ENCODE measurements around the gene HYOU1. TPM values are rescaled to one million over a fixed set of nuclear protein-coding genes. Genes with fewer than 3 reads are reported as not detected.
A peak's percentile ranks its signal among the peaks of the same experiment; 100 is the strongest.
"Not testable (repeated sequence)": the region's sequence is repeated elsewhere in the genome, so short reads cannot be mapped to it uniquely, and the experiment has no call there.

Gene HYOU1, protein sequence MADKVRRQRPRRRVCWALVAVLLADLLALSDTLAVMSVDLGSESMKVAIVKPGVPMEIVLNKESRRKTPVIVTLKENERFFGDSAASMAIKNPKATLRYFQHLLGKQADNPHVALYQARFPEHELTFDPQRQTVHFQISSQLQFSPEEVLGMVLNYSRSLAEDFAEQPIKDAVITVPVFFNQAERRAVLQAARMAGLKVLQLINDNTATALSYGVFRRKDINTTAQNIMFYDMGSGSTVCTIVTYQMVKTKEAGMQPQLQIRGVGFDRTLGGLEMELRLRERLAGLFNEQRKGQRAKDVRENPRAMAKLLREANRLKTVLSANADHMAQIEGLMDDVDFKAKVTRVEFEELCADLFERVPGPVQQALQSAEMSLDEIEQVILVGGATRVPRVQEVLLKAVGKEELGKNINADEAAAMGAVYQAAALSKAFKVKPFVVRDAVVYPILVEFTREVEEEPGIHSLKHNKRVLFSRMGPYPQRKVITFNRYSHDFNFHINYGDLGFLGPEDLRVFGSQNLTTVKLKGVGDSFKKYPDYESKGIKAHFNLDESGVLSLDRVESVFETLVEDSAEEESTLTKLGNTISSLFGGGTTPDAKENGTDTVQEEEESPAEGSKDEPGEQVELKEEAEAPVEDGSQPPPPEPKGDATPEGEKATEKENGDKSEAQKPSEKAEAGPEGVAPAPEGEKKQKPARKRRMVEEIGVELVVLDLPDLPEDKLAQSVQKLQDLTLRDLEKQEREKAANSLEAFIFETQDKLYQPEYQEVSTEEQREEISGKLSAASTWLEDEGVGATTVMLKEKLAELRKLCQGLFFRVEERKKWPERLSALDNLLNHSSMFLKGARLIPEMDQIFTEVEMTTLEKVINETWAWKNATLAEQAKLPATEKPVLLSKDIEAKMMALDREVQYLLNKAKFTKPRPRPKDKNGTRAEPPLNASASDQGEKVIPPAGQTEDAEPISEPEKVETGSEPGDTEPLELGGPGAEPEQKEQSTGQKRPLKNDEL
- 144 and 195 TPM in 2 replicates for total RNA-seq

DNA sequence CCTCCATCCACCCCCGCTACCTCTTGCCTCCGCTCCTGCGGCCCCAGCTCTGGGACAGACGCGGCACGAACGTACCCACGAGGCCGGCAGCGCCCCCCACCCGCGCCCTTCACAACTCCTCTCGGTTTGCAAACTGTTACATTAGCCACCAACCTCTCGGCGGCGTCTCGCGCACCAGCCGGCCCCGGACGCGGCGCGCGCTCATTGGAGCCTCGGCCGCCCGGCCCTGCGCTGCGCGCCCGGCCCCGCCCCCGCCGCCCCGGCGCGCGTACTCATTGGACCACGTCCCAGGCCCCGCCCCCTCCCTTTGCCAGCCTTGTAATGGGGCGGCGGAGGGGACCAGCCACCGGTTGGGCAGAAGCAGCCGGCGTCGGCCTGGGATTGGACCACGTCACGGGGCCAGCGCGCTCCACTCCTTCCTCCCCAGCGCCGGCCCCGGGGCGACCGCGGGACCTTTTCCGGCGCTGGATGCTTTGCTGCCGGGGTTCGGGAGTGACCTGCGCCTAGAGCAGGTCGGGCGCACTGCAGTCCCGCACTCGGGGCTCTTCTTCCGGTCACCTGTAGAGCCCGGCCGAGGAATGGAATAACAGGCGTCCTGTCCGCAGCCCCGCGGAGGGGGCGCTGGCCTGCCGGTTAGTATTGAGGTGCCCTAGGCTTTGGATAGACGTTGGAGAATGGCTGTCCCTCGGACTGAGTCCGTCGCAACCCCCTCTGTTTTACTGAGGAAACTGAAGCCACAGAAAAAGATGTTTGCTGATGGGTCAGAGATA is at the start of gene HYOU1:
Gene HYOU1, minus strand, starts transcription at position 206 of the 770 bp plus-strand sequence. CDS start 1,045 bp downstream, outside the sequence.
- DNase-seq (ENCODE audit: extremely low read depth, low read depth, low spot score) = no peak

DNA sequence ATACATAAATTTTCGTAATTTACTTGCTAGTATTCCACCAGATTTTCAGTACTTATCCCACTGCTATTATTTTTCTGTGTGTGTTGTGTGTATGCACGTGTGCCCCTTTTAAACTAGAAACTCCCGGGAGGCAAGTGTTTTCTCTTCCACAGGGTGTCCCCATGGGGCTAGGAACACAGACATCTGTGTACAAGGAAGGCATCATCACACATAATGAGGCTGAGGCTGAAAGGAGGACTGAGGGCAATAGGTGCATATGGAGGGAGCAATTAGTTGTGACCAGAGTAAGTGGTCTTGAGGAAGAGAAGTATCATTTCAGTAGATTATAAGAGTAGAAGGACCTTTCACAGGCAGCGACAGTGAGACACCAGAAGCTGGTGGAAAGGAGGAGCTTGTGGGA is 46.8 kb upstream of the HYOU1 start:
- no peak for DNase-seq (ENCODE audit: extremely low read depth, low read depth, low spot score)

DNA sequence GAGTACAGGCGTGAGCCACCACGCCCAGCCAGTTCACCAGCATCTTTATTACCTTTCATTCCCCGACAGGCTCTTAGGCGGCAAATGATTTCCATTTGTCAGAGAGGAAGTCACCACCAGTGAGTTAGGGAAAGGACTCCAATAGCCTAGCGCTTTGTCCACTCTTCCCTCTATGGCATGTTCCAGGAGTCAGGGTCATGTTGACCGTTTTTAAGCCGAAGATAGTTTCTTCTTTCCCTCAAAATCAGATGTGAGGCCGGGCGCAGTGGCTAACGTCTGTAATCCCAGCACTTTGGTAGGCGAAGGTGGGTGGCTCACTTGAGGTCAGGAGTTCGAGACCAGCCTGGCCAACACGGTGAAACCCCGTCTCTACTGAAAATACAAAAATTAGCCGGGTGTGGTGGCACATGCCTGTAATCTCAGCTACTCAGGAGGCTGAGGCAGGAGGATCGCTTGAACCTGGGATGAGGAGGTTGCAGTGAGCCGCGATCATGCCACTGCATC is 46.2 kb upstream of the HYOU1 start:
- DNase-seq (ENCODE audit: extremely low read depth, low read depth, low spot score) = not testable (repeated sequence)

DNA sequence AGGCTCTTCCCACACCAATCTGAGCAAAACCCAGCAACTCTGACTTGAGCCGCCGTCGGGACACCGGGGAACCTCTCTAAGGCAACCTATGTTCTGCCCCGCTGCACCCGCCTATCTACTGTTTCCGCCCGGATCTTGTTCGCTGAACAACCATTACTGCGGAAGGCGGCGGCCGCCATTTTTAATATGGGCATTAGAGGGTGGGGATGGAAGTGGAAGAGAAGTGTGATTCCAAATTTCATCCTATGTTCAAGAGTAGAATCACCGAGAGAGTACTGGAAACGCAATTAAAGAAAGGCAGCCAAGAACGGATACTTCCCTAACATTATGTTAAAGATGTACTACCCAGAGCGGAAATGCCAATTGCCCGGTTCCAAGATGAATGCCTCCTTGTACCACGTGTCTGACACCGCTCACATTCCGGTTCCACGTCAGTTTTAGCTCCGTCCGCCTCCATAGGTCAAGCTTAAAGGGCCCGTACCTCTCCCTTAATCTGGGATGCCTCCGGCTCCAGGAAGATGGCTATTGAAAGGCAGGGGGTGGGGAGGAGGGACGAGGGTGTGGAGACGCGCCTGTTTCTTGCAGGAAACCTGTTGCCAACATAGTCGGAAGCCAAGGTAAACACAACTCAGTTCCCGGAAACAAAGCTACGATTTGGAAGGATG is 44.9 kb upstream of the HYOU1 start, which contains the start of gene DPAGT1:
Gene DPAGT1, minus strand, starts transcription at position 95 of the 665 bp plus-strand sequence. CDS start 198 bp downstream, outside the sequence.
- DNase-seq (ENCODE audit: extremely low read depth, low read depth, low spot score) = peak; percentile 82

DNA sequence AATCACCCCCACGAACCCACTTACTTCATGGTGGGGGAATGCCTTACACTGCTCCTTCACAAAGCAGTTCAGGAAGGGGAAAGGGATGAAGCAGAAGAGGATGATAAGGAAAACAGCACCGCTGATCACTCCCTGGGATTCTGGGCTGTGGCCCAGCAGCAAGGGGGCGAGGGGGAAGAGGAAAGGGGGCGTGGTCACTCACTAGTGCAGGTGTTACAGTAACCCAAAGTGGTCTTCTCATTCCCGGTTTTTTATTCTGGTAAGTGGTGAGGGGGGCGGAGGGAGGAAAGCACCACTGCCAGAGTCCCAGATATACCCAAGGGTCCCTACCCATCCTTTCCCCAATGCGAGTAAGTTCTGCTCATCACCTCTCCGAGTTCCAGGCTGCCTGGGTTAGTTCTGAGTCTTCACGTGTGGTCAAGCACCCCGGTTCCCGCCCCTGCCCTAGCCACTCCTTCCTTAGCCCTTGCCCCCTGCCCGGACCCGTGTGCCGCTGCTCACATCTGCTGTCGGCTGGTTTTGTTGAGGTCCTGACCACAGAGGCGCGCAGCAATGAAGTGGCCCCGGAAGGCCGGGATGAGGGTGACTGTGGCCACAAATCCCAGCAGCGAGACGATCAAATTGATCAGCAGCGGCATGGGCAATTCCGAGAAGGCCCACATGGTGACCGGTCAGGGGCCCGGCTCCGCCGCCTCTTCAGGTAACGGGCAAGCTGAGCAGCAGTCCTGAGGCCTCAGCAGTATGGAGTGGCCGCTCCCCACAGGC is 44.2 kb upstream of the HYOU1 start:
- no peak for DNase-seq (ENCODE audit: extremely low read depth, low read depth, low spot score)

DNA sequence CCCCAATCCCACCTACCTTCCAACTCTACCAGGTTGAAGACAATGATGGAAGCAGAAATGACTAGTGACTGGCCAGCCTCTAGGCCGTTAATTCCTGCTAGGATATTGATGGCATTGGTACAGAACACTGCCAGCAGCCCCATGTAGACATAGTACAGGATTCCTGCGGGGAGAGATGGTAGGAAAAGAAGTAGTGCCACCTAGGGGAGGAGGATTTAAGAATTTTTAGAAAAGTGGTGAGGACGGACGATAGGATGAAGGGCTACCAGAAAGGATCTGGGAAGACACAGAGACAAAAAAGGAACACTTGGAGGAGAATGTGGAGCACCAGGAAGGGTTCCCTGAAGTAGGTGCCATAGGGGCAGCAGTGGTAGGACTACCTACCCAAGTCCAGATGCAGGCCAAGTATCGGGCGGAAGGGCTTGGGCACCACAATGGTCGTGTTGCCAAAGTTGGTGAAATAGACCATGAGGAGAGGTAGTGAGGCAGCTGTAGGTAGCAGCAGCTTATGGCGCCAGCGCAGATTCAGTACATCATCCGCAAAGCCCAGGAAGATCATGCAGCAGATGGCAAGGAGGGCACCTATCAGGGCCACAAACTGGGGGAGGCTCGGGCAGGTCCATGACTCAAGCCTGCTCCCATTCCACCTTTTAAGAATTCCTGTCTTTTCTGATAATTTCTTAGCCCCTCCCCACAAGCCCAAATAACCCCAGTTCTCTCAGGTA is 43.4 kb upstream of the HYOU1 start:
- DNase-seq (ENCODE audit: extremely low read depth, low read depth, low spot score) = no peak

DNA sequence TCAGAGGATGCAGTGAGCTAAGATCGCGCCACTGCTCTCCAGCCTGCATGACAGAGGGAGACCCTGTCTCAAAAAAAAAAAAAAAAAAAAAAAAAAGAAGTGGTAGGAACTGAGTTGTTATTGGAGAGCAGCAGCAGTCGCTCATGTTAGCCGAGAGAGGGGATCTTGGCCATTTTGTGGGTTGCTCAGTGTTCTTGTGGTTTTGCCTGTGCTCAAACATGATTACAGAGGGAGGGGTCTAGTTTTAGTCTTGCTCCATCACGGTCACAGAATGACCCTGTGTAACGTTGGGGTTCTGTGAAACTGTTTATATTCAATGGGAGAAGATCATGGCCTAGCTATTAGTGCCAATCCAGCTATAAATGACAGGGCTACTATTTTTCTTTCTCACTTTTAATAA is 42.7 kb upstream of the HYOU1 start:
- no peak for DNase-seq (ENCODE audit: extremely low read depth, low read depth, low spot score)

DNA sequence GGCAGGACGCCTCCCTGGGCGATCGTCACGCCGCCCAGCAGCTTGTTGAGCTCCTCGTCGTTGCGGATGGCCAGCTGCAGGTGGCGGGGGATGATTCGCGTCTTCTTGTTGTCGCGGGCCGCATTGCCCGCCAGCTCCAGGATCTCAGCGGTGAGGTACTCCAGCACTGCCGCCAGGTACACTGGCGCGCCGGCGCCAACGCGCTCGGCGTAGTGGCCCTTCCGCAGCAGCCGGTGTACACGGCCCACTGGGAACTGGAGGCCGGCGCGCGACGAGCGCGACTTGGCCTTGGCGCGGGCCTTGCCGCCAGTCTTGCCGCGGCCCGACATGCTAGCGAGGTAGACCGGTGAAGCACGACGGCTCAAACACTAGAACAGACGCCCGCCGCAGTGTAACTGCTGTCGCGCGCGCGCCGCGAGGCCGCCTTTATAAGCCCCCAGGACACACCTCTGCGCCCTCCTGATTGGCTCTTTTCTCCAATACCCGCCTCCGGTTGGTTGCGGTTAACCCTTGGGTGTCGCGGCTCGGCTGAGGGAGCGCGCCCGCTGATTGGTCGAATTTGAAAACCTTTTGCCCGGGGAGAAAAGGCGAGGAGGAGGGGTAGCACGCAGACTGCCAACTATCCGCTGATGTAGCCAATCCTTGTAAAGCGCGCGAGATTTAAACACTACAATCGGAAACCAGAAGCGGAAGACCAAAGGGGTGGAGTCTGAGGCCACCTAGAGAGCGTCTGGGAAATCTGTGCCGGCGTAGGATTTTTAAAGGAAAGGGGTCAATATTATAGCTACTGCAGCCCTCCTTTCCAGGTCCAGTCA is 38.3 kb upstream of the HYOU1 start:
- peak; percentile 94 for DNase-seq (ENCODE audit: extremely low read depth, low read depth, low spot score)

DNA sequence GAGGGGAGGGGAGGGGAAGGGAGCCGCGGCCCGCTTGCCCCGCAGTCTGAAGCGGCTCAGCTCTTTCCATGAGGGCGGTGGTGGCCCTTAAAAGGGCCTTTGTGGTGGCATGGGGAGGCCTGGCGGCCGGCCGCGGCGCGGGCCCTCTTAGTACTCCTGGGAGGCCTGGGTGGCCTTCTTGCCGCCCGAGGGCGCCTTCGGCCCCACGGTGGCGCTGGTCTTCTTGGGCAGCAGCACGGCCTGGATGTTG is 37.7 kb upstream of the HYOU1 start:
- no peak for DNase-seq (ENCODE audit: extremely low read depth, low read depth, low spot score)

DNA sequence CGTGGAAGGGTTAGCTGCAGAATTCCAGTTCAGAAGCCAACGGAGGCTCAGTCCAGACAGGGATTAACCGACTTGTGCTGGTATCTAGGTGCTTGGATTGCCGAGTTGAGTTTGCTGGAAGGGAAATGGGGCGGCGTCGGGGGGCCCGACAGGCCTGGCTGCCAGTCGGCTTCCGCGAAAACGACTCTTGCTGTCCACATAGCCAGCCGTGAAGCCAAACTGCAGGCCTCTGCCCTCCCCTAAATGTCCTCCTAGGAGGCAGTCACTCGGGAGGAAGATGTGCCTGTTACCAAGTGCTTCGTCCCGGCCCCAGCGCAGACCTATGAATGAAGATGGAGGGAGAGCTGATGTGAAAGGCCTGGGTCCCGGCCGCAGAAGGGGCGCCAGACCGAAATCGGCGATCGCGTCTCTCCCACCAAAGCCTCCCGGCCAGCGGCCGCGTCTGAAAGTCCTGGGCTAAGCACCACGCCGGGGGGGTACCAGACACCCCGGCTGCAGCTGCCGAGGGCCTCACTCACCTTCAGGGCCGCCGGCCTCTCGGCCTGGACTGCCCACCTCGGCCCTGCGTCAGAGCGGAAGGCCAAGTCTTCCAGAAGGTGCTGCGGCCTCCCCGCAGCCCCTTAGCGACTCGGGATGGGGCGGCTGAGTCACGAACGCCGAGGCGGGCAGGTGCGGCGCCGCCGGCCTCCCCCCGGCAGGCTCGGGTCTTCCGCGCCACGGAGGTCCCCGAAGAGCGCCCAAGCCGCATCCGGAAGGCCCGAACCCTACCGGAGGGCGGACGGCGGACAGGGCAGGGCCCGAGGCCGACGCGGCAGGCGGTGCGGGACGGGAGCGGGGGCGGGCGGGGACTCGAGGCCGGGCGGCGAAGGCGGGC is 37.2 kb upstream of the HYOU1 start:
- no peak for DNase-seq (ENCODE audit: extremely low read depth, low read depth, low spot score)

DNA sequence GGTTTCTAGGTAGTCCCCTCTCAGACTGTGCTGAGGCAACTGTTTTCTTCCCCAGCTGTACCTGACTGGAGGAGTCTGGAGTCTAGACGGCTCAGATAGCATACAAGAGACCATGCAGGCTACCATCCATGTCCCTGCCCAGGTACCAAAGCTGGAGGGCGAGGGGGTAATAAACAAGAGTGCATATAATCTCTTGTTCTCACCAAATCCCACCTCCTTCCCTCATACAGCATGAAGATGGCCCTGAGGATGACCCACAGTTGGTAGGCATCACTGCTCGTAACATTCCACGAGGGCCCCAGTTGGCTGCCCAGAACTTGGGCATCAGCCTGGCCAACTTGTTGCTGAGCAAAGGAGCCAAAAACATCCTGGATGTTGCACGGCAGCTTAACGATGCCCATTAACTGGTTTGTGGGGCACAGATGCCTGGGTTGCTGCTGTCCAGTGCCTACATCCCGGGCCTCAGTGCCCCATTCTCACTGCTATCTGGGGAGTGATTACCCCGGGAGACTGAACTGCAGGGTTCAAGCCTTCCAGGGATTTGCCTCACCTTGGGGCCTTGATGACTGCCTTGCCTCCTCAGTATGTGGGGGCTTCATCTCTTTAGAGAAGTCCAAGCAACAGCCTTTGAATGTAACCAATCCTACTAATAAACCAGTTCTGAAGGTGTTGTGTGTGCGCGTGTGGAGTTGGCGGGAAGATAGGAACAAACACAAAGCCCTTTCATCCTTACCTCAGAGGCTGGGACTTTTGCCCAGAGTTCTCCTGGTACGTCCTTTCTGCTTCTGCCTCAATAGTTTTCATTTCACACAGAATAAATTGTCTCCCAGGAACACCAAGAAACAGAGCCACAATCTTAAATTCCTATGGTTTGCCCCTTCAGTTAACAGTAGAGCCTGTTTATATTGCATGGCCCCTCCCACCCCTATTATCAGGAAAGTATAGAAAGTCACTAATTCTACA is 36.2 kb upstream of the HYOU1 start:
- no peak for DNase-seq (ENCODE audit: extremely low read depth, low read depth, low spot score)

DNA sequence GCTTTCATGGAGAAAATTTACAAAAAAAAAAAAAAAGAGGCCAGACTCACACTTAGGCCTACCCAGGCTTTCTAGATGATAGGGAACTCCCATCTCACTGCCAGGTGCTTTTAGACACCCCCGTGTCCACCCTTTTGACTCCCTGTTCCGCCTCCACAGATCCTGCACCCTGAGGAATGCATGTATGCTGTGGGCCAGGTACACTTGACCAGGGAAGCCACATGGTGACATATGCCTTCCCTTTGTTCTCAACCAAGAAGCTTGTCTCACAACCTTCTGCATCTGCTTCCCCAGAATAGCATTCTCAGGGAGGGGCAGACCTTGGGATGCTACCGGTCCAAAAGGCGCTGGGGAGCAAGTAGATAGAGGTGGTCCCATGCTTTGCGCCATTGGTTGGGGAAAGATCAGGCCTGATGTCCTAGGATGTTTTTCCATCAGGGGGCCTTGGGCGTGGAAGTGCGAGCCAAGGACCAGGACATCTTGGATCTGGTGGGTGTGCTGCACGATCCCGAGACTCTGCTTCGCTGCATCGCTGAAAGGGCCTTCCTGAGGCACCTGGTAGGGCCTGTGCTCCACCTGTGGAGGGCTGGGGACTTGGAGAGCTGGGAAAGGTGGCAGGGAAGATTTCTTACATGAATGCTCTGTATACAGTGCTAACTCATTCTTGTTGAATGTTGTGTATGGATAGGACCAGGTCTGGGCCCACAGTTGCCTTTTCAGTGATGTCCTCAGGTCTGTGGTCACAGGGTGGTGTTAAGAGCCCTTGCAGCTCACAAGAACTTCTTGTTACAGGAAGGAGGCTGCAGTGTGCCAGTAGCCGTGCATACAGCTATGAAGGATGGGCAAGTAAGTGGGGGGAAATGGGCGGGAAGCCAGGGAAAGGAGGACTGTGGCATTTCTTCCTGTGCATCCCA is 35.2 kb upstream of the HYOU1 start:
- no peak for DNase-seq (ENCODE audit: extremely low read depth, low read depth, low spot score)

DNA sequence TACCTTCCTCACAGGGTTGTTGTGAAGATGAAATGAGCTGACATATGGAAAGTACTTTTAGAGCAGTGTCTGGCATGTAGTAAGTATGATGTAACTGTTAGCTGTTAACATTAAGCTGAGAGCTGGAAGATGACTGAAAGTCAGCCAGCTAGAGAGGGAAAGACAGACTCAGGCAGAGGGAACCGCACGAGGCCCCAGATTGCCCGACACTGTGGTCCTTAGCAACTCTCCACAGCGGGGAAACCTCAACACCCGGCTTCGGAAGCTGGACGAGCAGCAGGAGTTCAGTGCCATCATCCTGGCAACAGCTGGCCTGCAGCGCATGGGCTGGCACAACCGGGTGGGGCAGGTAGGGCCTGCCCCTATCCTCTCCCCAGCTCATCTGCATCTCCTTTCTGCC is 34.2 kb upstream of the HYOU1 start:
- no peak for DNase-seq (ENCODE audit: extremely low read depth, low read depth, low spot score)

DNA sequence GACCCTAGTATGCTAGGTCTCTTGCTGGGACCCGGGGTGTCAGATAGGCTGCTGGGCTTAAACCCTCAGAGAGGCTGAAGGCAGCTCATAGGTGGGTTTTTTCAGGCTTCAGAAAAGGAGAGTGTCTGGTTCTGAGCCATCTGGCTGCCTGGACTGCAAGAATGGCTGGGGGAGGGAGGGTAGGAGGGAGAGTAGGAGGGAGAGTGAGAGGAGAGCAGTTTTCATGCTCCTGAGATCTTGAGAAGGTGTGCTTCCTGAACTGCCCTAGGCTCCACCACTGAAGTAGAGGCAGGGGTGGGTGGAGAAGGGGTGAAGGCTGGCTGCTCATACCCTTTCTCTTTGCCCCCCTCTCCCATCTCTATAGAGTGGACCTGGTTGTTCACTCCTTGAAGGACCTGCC is 32.3 kb upstream of the HYOU1 start:
- DNase-seq (ENCODE audit: extremely low read depth, low read depth, low spot score) = no peak

DNA sequence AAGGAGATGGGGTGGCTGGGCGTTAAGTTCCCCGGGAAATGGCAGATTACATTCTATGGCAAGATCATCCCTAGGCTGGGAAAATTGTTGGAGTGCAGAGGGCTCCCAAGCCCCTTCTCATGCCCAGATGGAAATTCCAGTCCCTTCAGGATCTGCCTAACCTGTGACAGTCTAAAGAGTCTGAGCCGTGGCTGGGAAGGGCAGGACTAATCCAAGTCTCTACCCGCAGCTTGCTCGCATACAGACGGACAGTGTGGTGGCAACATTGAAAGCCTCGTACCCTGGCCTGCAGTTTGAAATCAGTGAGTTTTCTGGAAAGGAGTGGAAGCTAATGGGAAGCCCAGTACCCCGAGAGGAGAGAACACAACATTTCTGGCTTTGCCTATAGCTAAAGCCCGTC is 31.4 kb upstream of the HYOU1 start:
- DNase-seq (ENCODE audit: extremely low read depth, low read depth, low spot score) = no peak
